ENCODE measurements around the gene AK9. TPM values are rescaled to one million over a fixed set of nuclear protein-coding genes. Genes with fewer than 3 reads are reported as not detected.

Gene AK9
- total and polyA plus RNA-seq, 2 of the 8 experiments (the other 6 are each of a cell fraction or from before 2014, with no cell fraction given): 1.8 to 2.2 TPM

DNA sequence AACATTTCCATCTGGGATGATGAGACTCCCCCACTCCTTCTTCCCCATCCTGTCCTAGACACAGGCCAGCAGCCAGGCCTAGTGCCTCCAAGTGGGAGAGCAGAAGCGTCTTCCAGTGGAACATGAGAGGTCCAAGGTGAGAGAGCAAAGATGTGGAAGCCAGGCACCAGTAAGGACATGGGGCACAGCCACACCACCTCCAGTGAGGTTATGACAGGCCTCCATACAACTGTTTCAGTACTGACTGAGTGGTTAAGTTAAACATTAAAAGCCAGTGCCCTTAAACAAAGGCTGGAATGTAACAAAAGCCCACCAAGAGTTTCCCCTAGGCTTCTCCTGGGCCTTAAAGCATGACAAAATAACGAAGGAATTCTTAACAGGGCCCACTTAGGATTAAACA, 213.3 kb downstream of the AK9 start:
- Histone ChIP-seq H3K4ac (replicated peaks; ENCODE audit: insufficient read length, low read depth, low read length) (no peak overlapping the region), H3K79me1 (ENCODE audit: low read depth, low read length) (peaks cover 13% of the 10 kb centered on the region), H3K14ac (ENCODE audit: insufficient read length) (no peak overlapping the region), H3K9ac (replicated peaks in 1 of 4; ENCODE audit: extremely low read depth in 1 of 4, low read depth in 3 of 4, low read length in 3 of 4) (no peak overlapping the region; a peak in 1 of 7 replicates), H3K4me2 (ENCODE audit: insufficient read depth in 1 of 2, low read depth in 2 of 2, low read length in 2 of 2) (peak overlapping the region; percentile 34 to 72; a peak in 3 of 4 replicates), H3K27me3 (replicated peaks in 1 of 4; ENCODE audit: control insufficient read depth in 3 of 4, extremely low read depth in 1 of 4, insufficient read depth in 3 of 4, low read length in 3 of 4) (no peaks in the 10 kb centered on the region), H3K56ac (replicated peaks; ENCODE audit: insufficient read length, low read depth, low read length) (no peak overlapping the region), H3K9me3 (ENCODE audit: insufficient read depth in 2 of 2, low read depth in 1 of 2, low read length in 1 of 2) (no peaks in the 10 kb centered on the region), H3K23ac (ENCODE audit: insufficient read length) (no peak overlapping the region), H2BK12ac (ENCODE audit: low read depth, low read length) (no peak overlapping the region), H2BK20ac (ENCODE audit: low read length) (no peak overlapping the region), H2BK5ac (ENCODE audit: low read depth, low read length) (no peak overlapping the region), H4K8ac (ENCODE audit: extremely low read depth, insufficient read depth, low read length) (no peak overlapping the region), H3K27ac (ENCODE audit: low read depth, low read length) (no peak overlapping the region; the same call in 1 of the 2 replicates), H2AK5ac (ENCODE audit: low read depth, low read length) (no peak overlapping the region; the same call in 1 of the 2 replicates), H4K5ac (ENCODE audit: insufficient read length, low read depth, low read length) (no peak overlapping the region), H2BK120ac (replicated peaks; ENCODE audit: low read depth, low read length) (no peak overlapping the region), H3K4me1 (replicated peaks in 1 of 4; ENCODE audit: control insufficient read depth in 3 of 4, insufficient read depth in 4 of 4, low read length in 3 of 4) (peaks cover 2 to 15% (median 3%) of the 10 kb centered on the region in 4 experiments; a peak in 4 of 7 replicates), H3K36me3 (ENCODE audit: control insufficient read depth in 2 of 4, insufficient read depth in 4 of 4, low read length in 3 of 4) (peaks cover 15 to 76% (median 51%) of the 10 kb centered on the region in 4 experiments), H3K4me3 (ENCODE audit: extremely low read depth in 1 of 4, insufficient read depth in 2 of 4, low read depth in 3 of 4, low read length in 4 of 4) (peak overlapping the region in 2 of 4 experiments; percentile 6 to 48; a peak in 3 of 8 replicates), H2AFZ (ENCODE audit: low read length) (no peak overlapping the region), H3K23me2 (ENCODE audit: low read depth, low read length) (0 out of 2 replicates have a peak, but pooled peaks cover 5% of the 10 kb centered on the region), H4K20me1 (replicated peaks in 1 of 2; ENCODE audit: control insufficient read depth in 1 of 2, insufficient read depth in 2 of 2, low read length in 2 of 2) (peaks cover 4 to 21% of the 10 kb centered on the region in 2 experiments), H2BK15ac (ENCODE audit: low read length) (no peak overlapping the region), H4K91ac (replicated peaks; ENCODE audit: insufficient read length, low read length) (no peak overlapping the region), H3K79me2 (ENCODE audit: control insufficient read depth in 1 of 2, insufficient read depth in 2 of 2, low read length in 2 of 2) (peaks cover 20 to 76% of the 10 kb centered on the region in 2 experiments), H3K18ac (ENCODE audit: extremely low read depth, low read length) (no peak overlapping the region)
- ChIA-PET POLR2A (ENCODE audit: partially characterized antibody) (interaction anchor here (1.6 kb wide), 1 partner anchor 20 kb away, joined by 7 read pairs; no protein-coding TSS in a partner anchor), CTCF (ENCODE audit: partially characterized antibody) (no interaction called here)
- WGBS, 2 experiments (ENCODE audit: extremely low coverage in 1 of 2, insufficient coverage in 1 of 2, insufficient read length in 1 of 2, insufficient replicate concordance in 2 of 2, low coverage in 1 of 2, low lambda C conversion rate in 2 of 2, missing lambda C conversion rate in 1 of 2): 76% methylated on average over 2 of the region's 2 CpGs; no CpG with 5 or more reads in 1 of the 2 experiments
- DNase-seq (ENCODE audit: low read depth in 1 of 2, low spot score in 2 of 2) (no peak), FAIRE-seq (no peak)
- TF ChIP-seq TEAD4 (IDR thresholded peaks at IDR 0.05; ENCODE audit: low read depth, low read length) (0 out of 2 replicates have a peak, but pooled peaks have one; percentile 24), PHF8 (conservative IDR thresholded peaks at IDR 0.05; ENCODE audit: low read depth, low read length) (no peak)
